Measurements from ENCODE around the gene COL10A1.

COL10A1 gene

GRCh38 chr6:116126032-116126431 is at the start of gene COL10A1:
Gene COL10A1, minus strand, starts transcription at chr6:116126132. Its CDS starts 640 bp downstream, at chr6:116125492.
- no peak for DNase-seq

GRCh38 chr6:116175344-116175743 is 49.4 kb upstream of the COL10A1 start:
- DNase-seq: no peak

- no peak for DNase-seq
These were observed 48.0 kb upstream of the COL10A1 start for GRCh38 chr6:116173928-116174327.

- no peak for DNase-seq
These were observed 44.6 kb upstream of the COL10A1 start for GRCh38 chr6:116170358-116171057.

- DNase-seq: no peak
These were observed 43.9 kb upstream of the COL10A1 start for GRCh38 chr6:116169880-116170279.

- no peak for DNase-seq
These were observed 42.2 kb upstream of the COL10A1 start for GRCh38 chr6:116168148-116168547.

- no peak for DNase-seq
These were observed 40.4 kb upstream of the COL10A1 start for GRCh38 chr6:116166369-116166768.

GRCh38 chr6:116165596-116165995 is 39.7 kb upstream of the COL10A1 start:
- peak; percentile 28 for DNase-seq

GRCh38 chr6:116159782-116160524 is 34.0 kb upstream of the COL10A1 start:
- no peak for DNase-seq

GRCh38 chr6:116158641-116159040 is 32.7 kb upstream of the COL10A1 start:
- no peak for DNase-seq

GRCh38 chr6:116157391-116157790 is 31.5 kb upstream of the COL10A1 start:
- no peak for DNase-seq

- DNase-seq: no peak
These were observed 30.7 kb upstream of the COL10A1 start for GRCh38 chr6:116156405-116157326.

- no peak for DNase-seq
These were observed 29.0 kb upstream of the COL10A1 start for GRCh38 chr6:116154887-116155286.

- DNase-seq: no peak
These were observed 26.7 kb upstream of the COL10A1 start for GRCh38 chr6:116152620-116153019.

GRCh38 chr6:116145803-116146675 is 20.1 kb upstream of the COL10A1 start:
- no peak for DNase-seq

- DNase-seq: no peak
These were observed 18.7 kb upstream of the COL10A1 start for GRCh38 chr6:116144605-116145004.

- no peak for DNase-seq
These were observed 14.0 kb upstream of the COL10A1 start for GRCh38 chr6:116139917-116140316.

GRCh38 chr6:116136933-116137340 is 11.0 kb upstream of the COL10A1 start:
- DNase-seq: no peak

GRCh38 chr6:116136373-116136772 is 10.4 kb upstream of the COL10A1 start:
- DNase-seq: no peak

GRCh38 chr6:116133453-116133852 is 7.5 kb upstream of the COL10A1 start:
- DNase-seq: no peak

GRCh38 chr6:116127771-116128493 is 2.0 kb upstream of the COL10A1 start:
- no peak for DNase-seq

GRCh38 chr6:116120430-116120829 is 5.5 kb downstream of the COL10A1 start:
- no peak for DNase-seq
